Body of pancreas (tissue), 4 donors: ENCODE results near the gene CACNA1H.

Experiments
- CTCF ChIP-seq, 7 experiments: fragments of 450-650 bp in 4 of 7; fragments of 200-600 bp in 3 of 7; sonication (generic) in 3 of 7; IDR thresholded peaks; one replicate each; pipeline ENCODE4 v1.5.1; 2016 to 2019; ENCODE audit warnings: antibody characterized with exemption in 7 of 7
- POLR2A ChIP-seq, 3 donors: fragments of 450-650 bp; IDR thresholded peaks; one replicate each; pipeline ENCODE4 v1.6.1; 2016; ENCODE audit warnings: antibody characterized with exemption in 3 of 3, mild to moderate bottlenecking in 2 of 3

GRCh38 chr16:1147027-1147426 is 5.9 kb upstream of the CACNA1H start:
- TF ChIP-seq CTCF (IDR thresholded peaks at IDR 0.05) (no peak), POLR2A (IDR thresholded peaks at IDR 0.05) (no peak)
